H1 (cell line): ENCODE measurements around the gene CELA1. TPM values are rescaled to one million over a fixed set of nuclear protein-coding genes. Genes with fewer than 3 reads are reported as not detected.

Experiments
- USF2 ChIP-seq: IDR thresholded peaks from 2 replicates; pipeline ENCODE4 v1.6.1; 2011; ENCODE audit warnings: low read length, improper control_type of control experiment
- polyA plus RNA-seq, 7 experiments: library from polyadenylated mRNA; depleted of rRNA in 3 of 7; stranded (reverse) in 5 of 7; unstranded in 2 of 7; fragments of >200 nt in 5 of 7; fragments of 200-250 nt in 2 of 7; gene quantifications; 1 replicate in 5 of 7; 2 replicates in 1 of 7; 4 replicates in 1 of 7; pipeline versions ENCODE4 v1.2.1 to v1.2.3, GENCODE V29; 2011 to 2013; ENCODE audit warnings: missing spikeins in 2 of 7, mixed read lengths in 2 of 7
- total RNA-seq: library from RNA; stranded (reverse); fragmentation: NEBNext Ultra II Directional; extraction: Animal tissue kit (Norgen Biotek cat#: 25700); gene quantifications from 2 replicates; pipeline ENCODE4 v1.2.1, GENCODE V29; 2021

Gene CELA1
- total and polyA plus RNA-seq, 2 of the 8 experiments (the other 6 are each of a cell fraction or from before 2014, with no cell fraction given), result 0.09 TPM; not detected in 1

GRCh38 chr12:51369581-51369980, 23.1 kb upstream of the CELA1 start (continued):
- no peak for TF ChIP-seq USF2
